Measurements from ENCODE around the gene LGMN. TPM values are rescaled to one million over a fixed set of nuclear protein-coding genes. Genes with fewer than 3 reads are reported as not detected.
"Not testable (repeated sequence)": the region's sequence is repeated elsewhere in the genome, so short reads cannot be mapped to it uniquely, and the experiment has no call there.

Gene LGMN
- 99.0 TPM for polyA plus RNA-seq (ENCODE audit: insufficient read length)

DNA sequence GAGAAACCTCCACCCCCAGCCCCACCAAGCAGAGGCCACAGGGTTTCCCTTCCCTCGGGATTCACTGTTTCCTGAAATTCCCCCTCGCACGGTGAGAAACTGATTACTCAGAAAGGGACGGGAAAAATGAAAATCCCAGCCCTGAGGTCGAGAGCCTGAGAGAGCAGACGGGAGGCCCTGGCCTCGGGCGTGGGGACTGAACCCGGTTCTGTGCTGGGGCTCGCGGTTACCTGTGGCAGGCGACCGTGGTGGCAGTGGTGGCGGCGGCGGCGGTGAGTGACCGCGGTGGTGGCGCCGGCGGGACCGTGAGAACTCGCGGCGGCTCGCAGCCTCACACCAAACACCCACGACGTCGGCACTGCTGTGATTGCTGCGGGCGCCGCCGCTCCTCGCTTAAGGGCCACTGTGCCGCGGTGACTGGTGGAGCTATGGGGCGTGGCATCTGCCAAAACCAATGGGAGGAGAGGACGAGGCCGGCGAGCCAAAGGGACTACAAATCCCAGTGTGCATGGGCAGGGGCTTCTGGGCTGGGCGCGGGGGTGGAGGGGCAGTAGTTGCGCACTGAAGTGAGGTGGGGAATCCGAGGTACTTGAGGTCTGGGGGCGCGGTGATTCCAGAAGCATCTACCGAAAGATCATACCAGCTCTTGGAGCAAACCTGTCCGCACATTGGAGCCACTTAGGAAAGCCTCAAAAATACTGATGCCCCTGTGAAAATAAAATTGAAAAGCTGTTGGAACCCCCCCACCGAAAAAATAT is at the start of gene LGMN:
Gene LGMN (minus strand): TSS at position 369 of the 758 bp plus-strand sequence. CDS start 15,841 bp downstream, outside the sequence.
- DNase-seq: peak; percentile 88

DNA sequence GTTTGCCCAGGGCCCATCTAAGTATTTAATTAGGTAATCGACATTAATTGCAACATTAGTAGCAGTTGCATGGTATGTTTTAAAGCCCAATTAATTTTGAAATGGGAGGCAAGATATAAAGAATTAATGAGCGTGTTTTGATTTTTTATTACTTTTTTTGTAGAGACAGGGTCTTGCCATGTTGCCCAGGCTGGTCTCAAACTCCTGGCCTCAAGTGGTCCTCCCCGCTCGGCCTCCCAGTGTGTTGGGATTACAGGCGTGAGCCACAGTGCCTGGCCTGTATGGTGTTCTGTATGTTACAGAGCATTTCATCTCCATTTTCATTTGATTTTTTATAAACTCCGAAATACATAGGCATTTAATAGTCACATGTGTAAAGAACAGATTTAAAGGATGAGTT is 46.5 kb upstream of the LGMN start:
- no peak for DNase-seq

DNA sequence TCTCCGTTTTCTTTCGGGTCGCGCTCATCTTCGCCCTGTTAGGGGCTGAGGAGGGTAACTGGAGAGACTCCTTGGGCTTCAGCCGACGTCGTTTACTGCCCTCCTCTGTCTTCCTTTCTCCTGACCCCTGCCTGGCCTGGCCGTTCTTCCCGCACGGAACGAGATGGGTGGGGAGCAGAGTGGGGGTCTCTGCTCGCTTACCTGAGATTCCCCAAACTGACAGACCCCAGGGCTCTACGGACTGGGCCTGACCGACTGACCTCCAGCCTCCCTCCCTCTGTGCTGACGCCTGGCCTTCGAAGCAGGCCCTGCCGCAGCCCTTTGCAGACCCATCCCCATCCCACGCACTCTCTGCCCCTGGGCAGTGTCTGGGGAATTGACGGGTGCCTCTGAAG is 46.1 kb upstream of the LGMN start:
- no peak for DNase-seq

DNA sequence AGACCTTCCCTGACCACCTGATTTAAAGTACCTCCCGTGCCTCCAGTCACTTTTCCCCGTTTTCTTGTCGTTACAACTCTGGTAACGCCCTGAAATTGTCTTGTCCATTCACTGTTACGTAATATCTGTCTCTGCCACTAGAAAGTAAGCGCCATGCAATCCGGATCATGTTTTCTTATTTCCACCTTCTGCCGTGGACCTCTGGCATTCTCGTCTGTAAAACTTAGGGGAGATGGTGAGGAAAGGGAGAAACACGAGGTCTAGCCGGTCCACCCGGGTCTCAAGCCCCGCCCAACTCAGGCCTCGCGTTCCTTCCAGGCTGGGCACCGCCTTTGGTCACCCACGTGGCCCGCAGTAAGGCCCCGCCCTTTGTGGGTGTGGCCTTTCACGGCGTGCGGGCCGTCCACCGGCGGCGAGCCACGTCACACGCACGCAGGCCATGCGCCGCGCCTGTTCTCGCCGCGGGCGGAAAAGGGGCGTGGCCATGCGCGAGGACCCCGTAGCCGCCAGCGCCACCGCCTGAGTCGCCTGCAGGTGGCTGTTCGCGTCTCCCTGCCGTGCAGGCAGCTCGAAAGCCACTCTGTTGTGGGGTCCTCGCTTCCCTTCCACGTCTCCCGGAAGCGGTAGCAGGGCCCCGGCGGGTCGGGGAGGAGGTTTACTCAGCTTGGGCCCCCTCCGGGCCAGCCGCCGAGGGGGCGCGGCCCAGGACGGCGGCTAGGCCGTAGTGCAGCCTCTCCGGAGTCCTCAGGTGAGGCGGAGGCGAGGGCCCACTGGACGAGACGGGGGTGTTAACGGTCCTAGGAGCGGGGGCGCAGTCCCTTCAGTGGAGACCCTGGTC is 45.5 kb upstream of the LGMN start, which contains the start of gene GOLGA5:
Gene GOLGA5 (plus strand): TSS at position 597 of the 838 bp plus-strand sequence. CDS start 3,133 bp downstream, outside the sequence.
- peak; percentile 99 for DNase-seq

DNA sequence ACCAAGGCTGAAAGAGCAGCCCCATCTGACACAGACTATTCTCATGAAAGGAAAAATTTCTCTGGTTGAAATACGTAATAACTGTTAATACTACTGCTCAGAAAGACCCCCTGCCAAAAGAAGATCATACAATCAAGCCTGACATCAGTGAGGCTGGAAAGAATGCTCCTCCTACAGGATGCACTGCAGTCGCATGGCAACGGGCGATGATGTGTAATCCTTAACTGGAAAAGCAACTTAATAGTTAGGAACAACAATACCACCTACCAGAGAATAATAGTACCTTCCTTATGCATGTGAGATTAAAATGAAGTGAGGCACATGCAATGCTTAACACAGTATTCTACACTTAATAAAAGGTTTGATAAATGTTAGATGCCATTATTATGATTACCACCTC is 44.5 kb upstream of the LGMN start:
- DNase-seq: no peak

DNA sequence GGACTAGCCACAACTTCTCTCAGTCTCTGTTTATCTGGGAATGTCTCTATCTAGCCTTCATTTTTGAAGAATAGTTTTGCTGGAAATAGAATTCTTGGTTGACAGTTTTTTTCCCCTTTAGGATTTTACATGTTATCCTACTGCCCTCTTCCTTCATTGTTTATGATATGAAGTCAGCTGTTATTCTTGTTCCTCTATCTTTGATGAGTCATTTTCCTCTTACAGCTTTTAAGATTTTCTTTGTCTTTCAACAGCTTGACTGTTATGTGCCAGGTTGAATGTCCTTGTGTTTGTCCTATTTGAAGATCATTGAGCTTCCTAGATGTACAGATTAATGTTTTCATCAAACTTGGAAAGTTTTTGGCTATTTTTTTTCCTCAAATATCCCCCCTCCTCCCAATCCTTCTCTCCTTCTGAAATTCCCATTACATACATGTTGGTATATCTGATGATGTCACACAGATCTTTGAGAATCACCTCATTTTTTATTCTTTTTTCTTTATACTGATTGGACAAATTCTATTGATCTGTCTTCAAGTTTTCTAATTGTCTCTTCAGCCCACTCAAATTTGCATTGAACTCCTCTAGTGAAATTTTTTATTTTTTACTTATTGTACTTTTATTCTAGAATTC is 41.1 kb upstream of the LGMN start:
- DNase-seq: no peak

DNA sequence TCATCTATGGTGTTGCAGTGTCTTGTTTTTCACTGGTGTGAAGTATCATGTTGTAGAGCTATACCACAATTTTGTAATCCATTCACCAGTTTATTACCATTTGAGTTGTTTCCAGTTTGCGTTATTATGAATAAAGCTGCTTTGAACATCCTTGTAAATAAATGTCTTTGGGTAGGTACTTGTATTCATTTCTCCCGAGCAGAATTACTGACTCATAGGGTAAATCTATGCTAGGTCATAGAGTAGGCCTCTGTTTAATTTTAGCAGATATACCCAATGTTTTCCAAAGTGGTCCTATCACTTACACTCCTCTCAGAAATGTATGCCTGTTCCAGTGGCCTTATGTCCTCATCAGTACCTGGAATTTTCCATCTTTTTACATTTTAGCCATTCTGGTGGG is 39.1 kb upstream of the LGMN start:
- no peak for DNase-seq

DNA sequence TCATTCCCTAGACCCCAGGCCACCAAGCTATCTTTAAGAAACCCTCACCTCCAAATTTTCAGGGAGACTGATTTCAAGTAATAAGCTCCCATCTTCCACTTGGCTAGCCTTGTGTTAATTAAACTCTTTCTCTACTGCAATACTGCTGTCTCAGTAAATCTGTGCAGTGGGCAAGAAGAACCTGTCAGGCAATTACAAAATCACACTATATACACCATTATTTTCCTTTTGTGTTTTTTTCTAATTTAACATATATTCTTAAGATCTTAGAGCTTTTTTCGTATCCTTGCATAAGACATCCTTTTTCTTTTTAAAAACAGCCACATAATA is 38.0 kb upstream of the LGMN start:
- no peak for DNase-seq

DNA sequence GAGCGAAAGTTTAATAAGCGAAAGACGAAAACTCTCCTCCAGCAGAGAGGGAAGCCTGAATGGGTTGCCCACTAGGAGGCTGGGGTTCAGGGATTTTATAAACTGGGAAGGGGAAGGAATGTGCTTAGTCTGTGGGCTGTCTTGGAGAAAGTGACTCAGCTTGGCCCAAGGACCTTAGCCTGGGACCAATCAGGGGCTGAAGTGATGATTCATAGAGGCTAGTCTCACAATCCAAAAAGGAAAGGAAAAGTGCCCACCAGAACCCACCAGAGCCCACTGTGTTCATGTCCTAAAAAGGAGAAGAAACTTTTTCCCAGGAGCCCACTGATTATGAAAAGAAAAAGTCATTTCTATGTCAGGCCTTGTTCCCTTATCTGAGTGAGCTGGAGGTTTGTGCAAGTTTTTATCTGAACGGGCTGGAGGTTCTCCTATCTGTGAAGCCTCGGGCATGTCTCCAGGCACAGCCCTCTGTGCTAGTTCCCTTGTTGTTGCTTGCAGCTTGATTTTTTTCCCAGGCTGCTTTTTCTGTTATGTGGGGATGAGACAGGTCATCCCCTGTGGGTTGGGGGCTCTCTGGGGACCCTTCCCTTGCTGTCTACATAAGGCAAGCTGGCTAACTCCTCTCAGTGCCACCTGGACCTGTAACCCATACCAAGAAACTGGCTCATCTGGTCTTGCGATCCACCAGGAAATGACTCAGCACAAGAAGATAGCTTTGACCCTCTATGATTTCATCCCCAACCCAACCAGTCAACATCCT is 37.4 kb upstream of the LGMN start:
- DNase-seq: no peak

DNA sequence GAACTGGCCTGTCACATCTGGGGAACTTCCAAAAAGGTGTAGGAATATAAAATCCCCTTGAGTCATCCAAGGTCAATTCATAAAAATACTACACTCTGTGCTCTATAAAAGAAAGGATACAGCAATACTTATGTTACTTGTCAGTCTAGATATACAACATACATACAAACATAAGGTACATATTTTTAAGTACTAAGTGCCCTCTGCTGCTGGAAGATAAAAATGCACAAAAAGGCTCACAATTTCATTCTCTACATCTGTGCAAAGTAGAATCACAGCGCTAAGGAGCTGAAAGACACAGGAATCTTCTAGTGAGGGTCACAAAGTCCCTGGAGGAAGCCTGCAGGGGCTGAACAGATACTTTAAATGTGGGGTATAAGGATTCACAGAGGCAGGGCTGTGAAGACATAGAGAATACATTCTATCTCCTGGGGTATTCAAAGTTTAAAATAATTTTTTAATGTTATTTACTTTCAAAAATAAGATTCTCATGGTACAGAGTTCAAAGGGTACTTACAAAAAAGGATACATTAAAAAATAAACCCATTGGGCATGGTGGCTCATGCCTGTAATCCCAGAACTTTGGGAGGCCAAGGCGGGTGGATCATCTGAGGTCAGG is 35.5 kb upstream of the LGMN start:
- peak; percentile 64 for DNase-seq

DNA sequence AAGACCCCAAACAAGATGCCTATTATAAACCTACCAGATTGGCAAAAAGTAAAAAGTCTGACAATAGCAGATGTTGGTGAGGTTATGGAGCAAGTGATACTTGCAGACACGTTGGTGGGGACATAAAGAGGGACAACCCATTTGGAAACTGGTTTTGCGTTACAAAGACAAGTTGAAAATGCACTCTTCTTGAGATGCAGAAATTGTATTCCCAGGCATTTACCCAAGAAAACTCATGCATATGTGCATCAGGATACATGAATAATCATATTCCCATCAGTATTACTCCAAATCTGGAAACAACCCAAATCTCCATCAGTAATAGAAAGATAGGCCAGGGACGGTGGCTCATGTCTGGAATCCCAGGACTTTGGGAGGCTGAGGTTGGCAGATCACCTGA is 32.9 kb upstream of the LGMN start:
- DNase-seq: no peak

DNA sequence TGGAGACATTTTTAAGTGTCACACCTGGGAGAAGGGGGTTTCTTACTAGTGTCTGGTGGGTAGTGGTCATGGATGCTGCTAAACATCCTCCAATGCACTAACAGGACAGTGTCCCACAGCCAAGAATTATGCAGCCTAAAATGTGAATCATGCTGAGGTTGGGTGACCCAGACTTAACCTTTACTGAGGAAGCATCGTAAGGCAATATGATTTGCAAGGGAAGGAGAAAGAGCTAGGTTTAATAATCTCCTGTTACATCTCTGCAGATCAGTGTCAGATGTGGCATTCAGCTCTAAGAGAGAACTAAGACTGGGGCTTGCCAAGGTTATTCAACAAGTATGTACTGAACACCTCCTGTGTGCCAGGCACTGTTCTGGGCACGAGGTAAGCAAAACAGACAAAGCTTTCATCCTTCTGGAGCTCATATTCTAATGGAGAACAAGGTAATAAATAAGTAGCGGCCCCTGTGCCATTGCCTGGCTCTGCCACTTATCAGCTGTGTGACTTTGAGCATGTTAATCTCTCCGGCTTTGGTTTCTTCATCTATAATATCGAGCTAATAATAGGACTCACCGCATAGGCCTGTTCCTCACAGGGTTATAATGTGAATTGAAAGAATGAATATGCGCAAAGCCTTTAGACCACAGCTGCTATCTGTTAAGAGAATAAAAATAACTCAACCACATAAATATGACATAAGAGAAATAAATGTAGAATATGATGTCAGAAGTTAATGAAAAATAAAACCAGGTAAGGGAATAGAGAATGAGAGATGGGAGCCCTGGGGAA is 32.2 kb upstream of the LGMN start:
- no peak for DNase-seq

DNA sequence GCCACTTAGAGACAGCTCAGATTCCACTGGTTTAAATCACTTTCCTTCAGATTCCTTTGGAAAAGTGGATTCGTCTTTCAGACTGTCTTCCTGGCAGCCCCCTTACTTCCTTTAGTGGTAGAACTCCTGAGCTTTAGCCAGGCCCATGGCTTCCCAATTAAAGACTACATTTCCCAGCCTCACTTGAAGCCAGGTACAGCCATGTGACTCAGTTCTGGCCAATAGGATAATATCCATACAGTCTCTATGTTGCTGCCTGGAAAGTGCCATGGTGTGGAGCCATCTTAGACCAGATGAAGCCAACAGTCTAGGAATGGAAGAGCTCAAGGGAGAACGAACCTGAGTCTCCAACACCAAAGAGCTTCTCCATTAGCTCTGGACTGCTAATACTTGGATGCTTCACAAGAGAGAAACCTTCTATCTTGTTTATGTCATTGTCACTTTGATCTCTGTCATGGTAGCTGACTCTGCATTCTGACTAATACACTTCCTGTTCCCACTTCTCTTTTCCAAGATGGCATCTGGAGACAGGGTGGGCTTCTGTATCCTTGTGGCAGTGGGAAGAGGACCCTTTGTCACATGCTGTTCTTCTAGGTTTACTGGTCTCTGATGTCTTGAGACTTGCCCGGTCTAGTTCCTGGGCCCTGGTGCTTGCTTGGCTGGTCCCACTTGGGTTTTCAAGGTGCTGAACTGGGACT is 30.6 kb upstream of the LGMN start:
- DNase-seq: not testable (repeated sequence)

DNA sequence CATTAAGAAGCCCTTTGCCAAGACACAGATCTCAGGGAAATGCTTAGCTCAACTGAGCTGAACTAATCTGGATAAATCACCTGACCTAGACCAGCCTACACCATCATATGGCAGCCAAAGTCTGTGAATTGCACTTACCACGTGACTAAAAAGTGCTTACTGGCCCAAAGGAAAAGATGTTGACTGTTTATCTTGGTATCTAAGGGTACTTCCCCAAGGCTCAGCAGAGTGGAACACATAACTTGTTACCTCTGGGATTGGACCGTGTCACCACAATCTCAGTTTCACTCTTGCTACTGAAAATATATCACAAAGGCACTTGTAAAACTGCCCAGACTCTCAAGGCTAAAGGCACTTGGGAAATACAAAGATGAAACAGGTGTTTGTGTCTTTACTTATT is 26.9 kb upstream of the LGMN start:
- not testable (repeated sequence) for DNase-seq

DNA sequence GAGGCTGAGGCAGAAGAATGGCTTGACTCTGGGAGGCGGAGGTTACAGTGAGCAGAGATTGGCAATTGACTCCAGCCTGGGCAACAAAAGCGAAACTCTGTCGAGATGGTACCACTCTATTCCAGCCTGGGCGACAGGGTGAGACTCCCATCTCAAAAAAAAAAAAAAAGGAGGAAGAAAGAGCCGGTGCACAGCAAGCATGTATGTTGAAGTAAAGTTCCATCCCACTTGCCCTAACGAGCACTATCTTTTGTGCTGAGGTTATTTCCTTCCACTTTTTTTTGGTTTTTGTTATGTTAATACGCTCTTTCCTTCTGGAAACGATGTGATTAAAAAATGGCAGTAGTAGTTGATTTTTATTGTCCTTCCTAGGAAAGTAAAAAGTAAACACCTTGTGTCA is 26.1 kb upstream of the LGMN start:
- no peak for DNase-seq

DNA sequence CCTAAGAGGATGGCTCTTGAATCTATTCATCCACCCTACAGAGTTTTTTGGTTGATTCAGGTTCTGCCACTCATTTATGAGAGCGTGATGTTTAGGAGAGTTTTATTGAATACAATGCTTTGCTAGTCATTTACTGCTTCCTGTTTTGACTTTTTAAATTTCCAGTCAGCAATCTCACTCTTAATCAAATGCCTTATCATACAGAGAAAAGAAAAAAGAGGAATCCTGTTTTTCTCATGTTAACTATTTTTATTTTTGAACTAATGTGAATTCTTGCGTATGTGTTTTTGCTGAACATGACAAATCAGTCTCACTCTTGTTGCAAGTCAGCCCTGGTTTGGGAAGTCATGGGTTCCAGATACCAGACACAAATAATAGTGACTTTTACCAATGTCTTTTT is 22.1 kb upstream of the LGMN start:
- no peak for DNase-seq

DNA sequence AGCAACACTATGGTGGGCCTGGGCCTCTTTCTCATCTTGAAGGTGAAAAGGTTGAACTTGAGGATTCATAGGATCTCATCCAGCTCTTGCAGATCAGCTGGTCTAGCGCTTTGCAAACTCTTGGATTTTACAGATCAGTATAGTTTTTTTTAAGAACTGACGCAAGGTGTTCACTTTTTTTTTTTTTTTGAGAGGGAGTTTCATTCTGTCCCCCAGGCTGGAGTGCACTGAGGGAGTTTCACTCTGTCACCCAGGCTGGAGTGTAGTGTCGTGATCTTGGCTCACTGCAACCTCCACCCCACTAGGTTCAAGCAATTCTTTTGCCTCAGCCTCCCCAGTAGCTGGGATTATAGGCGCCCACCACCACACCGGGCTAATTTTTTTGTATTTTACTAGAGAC is 20.4 kb upstream of the LGMN start:
- DNase-seq: no peak

DNA sequence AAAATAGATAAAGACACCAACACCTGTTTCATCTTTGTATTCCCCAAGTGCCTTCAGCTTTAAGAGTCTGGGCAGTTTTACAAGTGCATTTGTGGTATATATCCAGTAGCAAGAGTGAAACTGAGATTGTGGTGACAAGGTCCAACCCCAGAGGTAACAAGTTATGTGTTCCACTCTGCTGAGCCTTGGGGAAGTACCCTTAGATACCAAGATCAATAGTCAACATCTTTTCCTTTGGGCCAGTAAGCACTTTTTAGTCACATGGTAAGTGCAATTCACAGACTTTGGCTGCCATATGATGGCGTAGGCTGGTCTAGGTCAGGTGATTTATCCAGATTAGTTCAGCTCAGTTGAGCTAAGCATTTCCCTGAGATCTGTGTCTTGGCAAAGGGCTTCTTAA is 19.8 kb upstream of the LGMN start:
- not testable (repeated sequence) for DNase-seq

DNA sequence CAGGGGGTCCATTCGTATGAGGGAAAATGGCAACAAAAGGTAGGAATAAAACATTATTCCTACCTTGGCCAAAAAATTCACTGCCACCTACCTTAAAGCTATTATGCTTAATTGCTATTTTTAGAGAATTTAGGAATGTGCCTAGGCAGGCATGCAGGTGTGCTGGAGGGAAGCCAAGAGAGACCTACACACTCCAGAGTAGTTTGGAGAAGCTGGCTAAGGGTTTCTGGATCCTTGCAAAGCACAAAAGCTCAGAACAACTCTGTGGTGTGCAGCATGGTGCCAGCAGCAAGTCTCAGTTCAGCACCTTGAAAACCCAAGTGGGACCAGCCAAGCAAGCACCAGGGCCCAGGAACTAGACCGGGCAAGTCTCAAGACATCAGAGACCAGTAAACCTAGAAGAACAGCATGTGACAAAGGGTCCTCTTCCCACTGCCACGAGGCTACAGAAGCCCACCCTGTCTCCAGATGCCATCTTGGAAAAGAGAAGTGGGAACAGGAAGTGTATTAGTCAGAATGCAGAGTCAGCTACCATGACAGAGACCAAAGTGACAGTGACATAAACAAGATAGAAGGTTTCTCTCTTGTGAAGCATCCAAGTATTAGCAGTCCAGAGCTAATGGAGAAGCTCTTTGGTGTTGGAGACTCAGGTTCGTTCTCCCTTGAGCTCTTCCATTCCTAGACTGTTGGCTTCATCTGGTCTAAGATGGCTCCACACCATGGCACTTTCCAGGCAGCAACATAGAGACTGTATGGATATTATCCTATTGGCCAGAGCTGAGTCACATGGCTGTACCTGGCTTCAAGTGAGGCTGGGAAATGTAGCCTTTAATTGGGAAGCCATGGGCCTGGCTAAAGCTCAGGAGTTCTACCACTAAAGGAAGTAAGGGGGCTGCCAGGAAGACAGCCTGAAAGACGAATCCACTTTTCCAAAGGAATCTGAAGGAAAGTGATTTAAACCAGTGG is 15.5 kb upstream of the LGMN start:
- not testable (repeated sequence) for DNase-seq

DNA sequence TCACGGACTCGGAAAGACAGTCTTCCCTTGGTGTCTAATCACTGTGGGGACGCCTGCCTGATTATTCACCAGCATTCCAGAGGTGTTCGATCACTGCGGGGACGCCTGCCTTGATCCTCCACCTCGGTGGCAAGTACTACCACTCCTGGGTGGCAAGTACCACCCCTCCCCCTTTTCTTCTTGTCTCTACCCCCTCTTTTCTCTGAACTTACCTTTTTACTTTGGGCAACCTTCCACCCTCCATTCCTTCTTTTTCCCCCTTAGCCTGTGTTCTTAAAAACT is 12.0 kb upstream of the LGMN start:
- DNase-seq: no peak

All from hindlimb muscle (tissue), 1 donor.